ENCODE measurements around the gene WDR35. TPM values are rescaled to one million over a fixed set of nuclear protein-coding genes. Genes with fewer than 3 reads are reported as not detected.

The WDR35 gene
- total and polyA plus RNA-seq, 10 of the 15 experiments (the other 5 are each of a cell fraction or from before 2014, with no cell fraction given) = 3.0 to 9.3 (median 6.3) TPM

DNA sequence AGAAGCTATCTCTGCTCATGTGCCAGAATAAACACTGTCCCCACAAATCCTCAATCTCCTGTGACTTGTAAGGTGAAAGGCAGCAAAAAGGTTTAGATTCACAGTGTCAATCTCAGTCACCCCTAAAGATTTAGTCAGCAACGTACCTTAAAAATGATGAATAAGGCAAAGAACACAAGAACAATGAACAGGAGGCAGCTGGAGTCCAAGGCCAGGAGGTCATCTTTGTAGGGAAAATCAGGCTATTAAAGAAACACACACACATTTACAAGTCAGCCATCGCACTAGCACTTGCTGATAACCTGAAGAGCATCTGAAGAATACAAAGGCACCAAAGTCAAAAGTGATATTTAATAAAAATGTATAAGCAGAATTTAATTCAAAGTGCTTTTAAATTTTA, 44.9 kb upstream of the WDR35 start (continued):
- TF ChIP-seq, protein P1, sequence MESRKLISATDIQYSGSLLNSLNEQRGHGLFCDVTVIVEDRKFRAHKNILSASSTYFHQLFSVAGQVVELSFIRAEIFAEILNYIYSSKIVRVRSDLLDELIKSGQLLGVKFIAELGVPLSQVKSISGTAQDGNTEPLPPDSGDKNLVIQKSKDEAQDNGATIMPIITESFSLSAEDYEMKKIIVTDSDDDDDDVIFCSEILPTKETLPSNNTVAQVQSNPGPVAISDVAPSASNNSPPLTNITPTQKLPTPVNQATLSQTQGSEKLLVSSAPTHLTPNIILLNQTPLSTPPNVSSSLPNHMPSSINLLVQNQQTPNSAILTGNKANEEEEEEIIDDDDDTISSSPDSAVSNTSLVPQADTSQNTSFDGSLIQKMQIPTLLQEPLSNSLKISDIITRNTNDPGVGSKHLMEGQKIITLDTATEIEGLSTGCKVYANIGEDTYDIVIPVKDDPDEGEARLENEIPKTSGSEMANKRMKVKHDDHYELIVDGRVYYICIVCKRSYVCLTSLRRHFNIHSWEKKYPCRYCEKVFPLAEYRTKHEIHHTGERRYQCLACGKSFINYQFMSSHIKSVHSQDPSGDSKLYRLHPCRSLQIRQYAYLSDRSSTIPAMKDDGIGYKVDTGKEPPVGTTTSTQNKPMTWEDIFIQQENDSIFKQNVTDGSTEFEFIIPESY (IDR thresholded peaks at IDR 0.05) = no peak
- TF ChIP-seq TCF3 (IDR thresholded peaks at IDR 0.05; ENCODE audit: borderline replicate concordance, insufficient read depth, low read depth, low read length) (no peak), TCF7 (IDR thresholded peaks at IDR 0.05; ENCODE audit: borderline replicate concordance) (no peak), ZNF687 (IDR thresholded peaks at IDR 0.05) (no peak), BHLHE40 (IDR thresholded peaks at IDR 0.05; ENCODE audit: borderline replicate concordance in 1 of 2, low read depth in 2 of 2, low read length in 1 of 2) (no peak), RFX5 (IDR thresholded peaks at IDR 0.05; ENCODE audit: low read depth, low read length) (no peak), MAX (IDR thresholded peaks at IDR 0.05; ENCODE audit: low read depth, low read length) (no peak), KLF5 (IDR thresholded peaks at IDR 0.05; ENCODE audit: partially characterized antibody) (no peak), MTA2 (IDR thresholded peaks at IDR 0.05; ENCODE audit: low read depth) (no peak), SKIL (IDR thresholded peaks at IDR 0.05; ENCODE audit: low read depth, poor library complexity, severe bottlenecking) (no peak), FOXM1 (IDR thresholded peaks at IDR 0.05; ENCODE audit: low read depth, low read length) (no peak)
- TF ChIP-seq, protein P2, sequence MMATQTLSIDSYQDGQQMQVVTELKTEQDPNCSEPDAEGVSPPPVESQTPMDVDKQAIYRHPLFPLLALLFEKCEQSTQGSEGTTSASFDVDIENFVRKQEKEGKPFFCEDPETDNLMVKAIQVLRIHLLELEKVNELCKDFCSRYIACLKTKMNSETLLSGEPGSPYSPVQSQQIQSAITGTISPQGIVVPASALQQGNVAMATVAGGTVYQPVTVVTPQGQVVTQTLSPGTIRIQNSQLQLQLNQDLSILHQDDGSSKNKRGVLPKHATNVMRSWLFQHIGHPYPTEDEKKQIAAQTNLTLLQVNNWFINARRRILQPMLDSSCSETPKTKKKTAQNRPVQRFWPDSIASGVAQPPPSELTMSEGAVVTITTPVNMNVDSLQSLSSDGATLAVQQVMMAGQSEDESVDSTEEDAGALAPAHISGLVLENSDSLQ (IDR thresholded peaks at IDR 0.05) = no peak
- TF ChIP-seq, protein P3, sequence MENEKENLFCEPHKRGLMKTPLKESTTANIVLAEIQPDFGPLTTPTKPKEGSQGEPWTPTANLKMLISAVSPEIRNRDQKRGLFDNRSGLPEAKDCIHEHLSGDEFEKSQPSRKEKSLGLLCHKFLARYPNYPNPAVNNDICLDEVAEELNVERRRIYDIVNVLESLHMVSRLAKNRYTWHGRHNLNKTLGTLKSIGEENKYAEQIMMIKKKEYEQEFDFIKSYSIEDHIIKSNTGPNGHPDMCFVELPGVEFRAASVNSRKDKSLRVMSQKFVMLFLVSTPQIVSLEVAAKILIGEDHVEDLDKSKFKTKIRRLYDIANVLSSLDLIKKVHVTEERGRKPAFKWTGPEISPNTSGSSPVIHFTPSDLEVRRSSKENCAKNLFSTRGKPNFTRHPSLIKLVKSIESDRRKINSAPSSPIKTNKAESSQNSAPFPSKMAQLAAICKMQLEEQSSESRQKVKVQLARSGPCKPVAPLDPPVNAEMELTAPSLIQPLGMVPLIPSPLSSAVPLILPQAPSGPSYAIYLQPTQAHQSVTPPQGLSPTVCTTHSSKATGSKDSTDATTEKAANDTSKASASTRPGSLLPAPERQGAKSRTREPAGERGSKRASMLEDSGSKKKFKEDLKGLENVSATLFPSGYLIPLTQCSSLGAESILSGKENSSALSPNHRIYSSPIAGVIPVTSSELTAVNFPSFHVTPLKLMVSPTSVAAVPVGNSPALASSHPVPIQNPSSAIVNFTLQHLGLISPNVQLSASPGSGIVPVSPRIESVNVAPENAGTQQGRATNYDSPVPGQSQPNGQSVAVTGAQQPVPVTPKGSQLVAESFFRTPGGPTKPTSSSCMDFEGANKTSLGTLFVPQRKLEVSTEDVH (IDR thresholded peaks at IDR 0.05; ENCODE audit: low read depth, partially characterized antibody) = no peak

Measured in GM12878 (cell line).